ENCODE measurements around the gene BTNL2.

Gene BTNL2

GRCh38 chr6:32413427-32414047, 6.6 kb upstream of the BTNL2 start:
- peak; percentile 88 for DNase-seq

DNA sequence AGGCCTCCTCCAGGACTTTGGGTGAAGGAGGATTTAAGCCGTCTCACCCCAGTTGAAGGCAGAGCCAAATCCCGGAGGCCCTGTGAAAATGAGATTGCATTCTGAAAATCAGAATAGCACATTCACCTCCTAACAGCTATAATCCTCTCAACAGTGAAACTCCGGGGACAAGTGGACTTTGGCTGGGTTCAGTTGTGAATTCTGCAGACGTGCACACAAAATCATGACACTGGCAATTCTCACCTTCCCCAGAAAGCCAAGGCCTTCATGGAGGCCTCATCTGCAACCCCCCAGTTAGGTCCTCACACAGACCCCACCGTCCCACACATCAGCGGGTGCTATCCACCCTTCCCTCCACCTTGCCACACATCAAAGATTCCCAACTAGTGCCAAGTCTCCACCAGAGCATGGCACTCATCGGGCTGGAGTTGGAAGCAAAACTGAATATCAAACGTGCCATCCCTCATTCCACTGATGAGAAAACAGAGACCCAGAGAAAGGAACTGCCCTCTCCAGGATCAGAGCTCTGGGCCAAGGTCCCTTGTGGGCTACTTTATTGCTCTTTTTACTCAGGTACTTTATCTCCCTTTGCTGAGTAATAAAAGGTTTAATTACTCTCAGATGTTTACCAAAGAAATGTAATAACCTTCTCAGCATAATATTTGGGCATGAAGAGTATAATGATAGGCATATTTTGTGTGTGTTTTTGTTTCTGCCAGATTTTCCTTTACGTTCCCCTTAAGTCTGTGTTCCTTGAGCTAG, 4.8 kb upstream of the BTNL2 start:
- DNase-seq: no peak

- DNase-seq: no peak
These were observed 3.9 kb upstream of the BTNL2 start for GRCh38 chr6:32410906-32411305.

DNA sequence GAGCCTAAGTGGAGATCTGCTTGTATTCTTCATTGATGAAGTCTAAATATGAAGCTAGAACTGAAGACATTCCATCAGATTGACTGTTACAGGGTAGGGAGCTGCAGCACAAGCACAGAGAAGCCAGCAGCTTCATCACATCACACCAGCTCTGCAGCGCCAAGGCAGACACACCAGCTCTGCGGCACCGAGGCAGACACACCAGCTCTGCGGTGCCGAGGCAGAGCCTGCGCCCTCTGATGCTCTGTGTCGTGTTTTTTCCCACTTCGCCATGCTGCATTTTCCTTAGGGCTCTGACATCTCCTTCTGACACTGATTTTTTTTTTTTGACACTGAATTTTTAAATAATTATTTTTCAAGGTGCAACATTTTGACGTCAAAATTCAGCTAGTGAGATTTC, 784 bp downstream of the BTNL2 start:
- DNase-seq: no peak

DNA sequence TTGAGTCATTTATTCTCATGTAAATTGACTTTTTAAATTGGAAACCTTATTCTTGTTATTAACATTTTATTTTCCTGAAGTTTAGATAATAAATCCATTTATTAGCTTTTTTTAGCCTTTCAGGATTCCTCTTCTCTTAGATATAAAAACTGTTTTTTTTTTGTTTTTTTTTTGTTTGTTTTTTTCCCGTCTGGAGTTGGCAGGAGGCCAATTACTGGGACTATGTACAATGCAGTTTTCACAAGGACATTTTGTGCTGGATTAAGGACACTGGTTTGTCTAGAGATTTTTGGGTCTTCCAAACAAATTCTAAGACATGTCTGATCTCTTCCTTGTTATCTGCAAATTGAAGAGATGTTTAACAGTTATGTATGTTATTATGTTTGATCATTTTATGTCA, 1.3 kb downstream of the BTNL2 start:
- DNase-seq: no peak

GRCh38 chr6:32402812-32403211, 4.2 kb downstream of the BTNL2 start:
- DNase-seq: no peak

GRCh38 chr6:32401284-32401963, 5.6 kb downstream of the BTNL2 start:
- DNase-seq: no peak

- DNase-seq: no peak
These were observed 9.6 kb downstream of the BTNL2 start for GRCh38 chr6:32397252-32397920.

GRCh38 chr6:32396028-32396427, 11.0 kb downstream of the BTNL2 start:
- DNase-seq: no peak

DNA sequence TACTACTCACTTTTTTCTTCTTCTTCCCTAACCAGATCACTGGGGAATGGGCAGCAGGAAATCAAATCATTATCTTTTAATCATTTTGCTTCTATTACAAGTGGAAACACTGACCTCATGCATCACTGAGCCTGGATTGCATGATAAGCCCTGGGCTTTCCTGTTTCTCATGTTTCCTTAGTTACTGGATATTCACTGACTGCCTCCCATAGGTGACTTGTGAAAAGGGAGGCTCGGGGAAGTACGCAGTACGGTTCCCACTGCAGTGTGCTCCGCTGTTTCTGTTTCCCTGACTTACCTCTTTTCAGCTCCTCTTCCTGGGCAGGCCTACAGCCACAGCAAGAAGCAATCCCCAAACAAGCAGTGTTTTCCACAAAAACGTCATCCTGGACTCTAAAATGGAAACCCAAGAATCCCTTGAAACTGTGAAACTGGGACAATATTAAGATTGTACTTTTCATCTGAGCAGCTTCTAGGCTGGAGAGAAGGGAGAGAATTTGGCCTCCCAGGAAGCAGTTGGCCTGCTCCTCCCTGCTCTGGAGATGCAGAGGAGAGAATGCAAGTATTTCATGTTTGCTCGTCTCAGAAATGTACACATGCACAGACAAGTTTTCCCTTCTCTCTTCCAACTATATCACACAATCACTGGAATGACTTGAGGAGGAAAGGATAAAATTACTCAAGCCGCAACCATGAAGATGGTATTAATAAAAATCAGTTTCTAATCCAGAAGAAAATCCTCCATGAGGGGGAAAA, 13.1 kb downstream of the BTNL2 start:
- no peak for DNase-seq

GRCh38 chr6:32391505-32391904, 15.5 kb downstream of the BTNL2 start:
- DNase-seq: no peak

DNA sequence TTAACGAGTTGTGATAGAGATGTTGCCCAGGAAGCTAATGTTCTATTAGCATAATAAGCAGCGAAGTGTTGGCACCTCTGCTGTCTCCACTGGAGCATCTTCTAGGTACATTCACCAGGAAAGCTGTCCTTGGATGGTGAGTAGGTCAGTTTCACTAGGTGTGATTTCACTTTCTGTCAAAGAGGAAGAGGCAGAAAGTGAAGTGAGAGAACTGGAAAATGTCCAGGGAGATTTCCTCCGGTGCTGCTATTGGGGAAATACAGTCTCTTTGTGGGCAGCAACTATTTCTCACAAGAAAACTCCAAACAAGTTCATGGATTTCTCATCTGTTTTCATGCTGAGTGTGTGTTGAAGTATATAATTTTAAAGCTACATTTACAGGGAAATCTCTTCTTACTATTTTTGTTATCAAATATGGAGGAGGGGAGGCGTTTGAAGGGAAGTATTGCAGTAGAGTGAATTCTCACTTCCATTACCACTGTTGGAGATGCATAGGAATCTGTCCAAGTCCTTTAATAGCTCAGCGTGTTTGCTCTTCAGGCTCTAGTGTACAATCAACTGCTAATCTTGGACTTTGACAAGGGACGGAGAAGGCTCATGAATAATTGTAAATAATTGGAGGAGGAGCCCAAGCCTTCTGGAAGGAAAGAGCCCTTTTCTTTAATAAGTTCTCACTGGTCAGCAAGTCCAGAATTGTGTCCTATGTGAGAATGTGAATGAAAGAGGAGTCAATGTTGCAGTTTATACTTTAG, 19.2 kb downstream of the BTNL2 start:
- no peak for DNase-seq

- DNase-seq: no peak
These were observed 20.9 kb downstream of the BTNL2 start for GRCh38 chr6:32386040-32386439.

GRCh38 chr6:32382757-32383420, 24.1 kb downstream of the BTNL2 start:
- no peak for DNase-seq

DNA sequence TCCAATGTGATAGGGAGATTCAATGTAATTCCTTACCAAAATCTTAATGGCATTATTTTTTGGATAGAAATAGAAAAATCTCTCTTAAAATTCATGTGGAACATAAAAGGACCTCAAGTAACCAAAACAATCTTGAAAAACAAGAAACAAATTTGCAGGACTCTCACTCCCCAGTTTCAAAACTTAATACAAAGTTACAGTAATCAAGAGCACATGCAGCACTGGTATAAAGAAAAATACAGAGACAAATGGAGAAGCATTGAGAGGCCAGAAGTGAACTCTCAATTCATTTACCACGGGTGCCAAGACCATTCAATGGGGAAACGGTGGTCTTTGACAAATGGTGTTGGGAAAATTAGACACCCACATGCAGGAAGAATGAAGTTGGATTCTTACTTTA, 27.4 kb downstream of the BTNL2 start:
- no peak for DNase-seq

GRCh38 chr6:32375739-32376529, 31.0 kb downstream of the BTNL2 start:
- no peak for DNase-seq

- no peak for DNase-seq
These were observed 35.2 kb downstream of the BTNL2 start, which contains the start of gene TSBP1 for GRCh38 chr6:32371803-32372202. TSBP1 (minus strand) TSS chr6:32371903; CDS start chr6:32371706, 197 bp downstream.

GRCh38 chr6:32371229-32371628, 35.8 kb downstream of the BTNL2 start:
- no peak for DNase-seq

DNA sequence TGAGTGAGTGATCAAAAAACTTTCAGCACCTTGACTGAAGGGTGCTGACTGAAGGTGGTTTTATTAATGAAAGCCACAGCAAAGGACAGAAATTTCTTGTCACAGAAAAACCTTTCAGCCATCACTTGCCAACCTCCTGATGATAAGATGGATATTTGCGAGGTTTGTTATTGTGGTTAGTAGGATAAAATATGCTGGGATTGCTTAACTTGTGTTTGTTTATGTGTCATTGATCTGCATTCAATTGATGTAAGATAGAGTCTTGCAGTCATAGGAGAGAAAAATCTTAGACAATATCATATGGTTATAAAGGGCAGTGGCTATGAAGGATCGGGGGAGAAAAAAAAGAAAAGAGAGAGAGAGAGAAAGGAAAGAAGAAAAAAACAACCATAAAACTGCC, 36.5 kb downstream of the BTNL2 start:
- no peak for DNase-seq

DNA sequence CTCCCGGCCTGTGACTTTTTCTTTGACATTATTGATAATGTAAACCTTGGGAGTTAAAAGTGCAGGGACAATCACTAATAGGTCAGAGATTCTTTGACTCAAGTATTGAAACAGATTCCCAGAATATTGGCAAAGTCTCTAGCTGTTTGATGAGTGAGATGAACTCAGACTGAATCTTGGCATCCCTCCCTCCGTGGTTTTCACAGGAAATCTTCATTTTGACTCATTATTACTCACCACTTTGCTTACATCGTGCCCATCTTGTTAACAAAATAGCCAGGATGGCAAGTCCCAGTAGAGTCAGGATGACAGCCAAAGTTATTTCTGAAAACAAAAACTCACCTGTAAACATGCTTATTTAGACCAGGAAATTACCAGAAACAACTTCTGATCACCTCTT, 37.3 kb downstream of the BTNL2 start:
- DNase-seq: no peak

GRCh38 chr6:32367644-32368043, 39.3 kb downstream of the BTNL2 start:
- DNase-seq: no peak
